Esophagus muscularis mucosa (tissue), 3 donors: Measurements from ENCODE around the gene PPT1.

Source experiments
- POLR2A ChIP-seq: fragments of 450-650 bp; IDR thresholded peaks from one replicate; pipeline ENCODE4 v1.6.1; 2017; ENCODE audit warnings: antibody characterized with exemption, moderate library complexity, mild to moderate bottlenecking, low read depth
- POLR2AphosphoS5 ChIP-seq, 2 donors: sonication (generic); formaldehyde crosslinking; IDR thresholded peaks; one replicate each; pipeline ENCODE4 v1.6.1; 2017; ENCODE audit warnings: antibody characterized with exemption in 2 of 2
- TF ChIP-seq, protein P1 (sequence below), 3 experiments: fragments of 200-600 bp in 2 of 3; fragments of 450-650 bp in 1 of 3; sonication (generic) in 2 of 3; IDR thresholded peaks; one replicate each; pipeline ENCODE4 v1.5.1; 2017 to 2019; ENCODE audit warnings: antibody characterized with exemption in 3 of 3, mild to moderate bottlenecking in 2 of 3, moderate library complexity in 1 of 3

DNA sequence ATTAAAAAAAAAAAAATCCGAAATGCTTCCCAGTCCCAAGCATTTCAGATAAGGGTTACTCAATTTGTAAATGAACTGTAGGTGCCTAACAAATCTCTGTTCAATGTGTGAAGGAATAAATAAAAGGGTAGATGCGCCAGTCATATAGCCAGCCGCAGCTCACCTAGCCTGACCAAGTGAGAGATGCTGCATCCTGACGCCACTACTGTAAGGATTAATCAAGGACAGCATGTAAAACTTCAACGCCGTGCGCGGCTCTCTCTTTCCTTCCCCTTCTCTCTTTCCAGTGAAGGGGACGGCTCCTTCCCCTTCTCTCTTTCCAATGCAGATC is 441 bp downstream of the PPT1 start:
- TF ChIP-seq, protein P1, sequence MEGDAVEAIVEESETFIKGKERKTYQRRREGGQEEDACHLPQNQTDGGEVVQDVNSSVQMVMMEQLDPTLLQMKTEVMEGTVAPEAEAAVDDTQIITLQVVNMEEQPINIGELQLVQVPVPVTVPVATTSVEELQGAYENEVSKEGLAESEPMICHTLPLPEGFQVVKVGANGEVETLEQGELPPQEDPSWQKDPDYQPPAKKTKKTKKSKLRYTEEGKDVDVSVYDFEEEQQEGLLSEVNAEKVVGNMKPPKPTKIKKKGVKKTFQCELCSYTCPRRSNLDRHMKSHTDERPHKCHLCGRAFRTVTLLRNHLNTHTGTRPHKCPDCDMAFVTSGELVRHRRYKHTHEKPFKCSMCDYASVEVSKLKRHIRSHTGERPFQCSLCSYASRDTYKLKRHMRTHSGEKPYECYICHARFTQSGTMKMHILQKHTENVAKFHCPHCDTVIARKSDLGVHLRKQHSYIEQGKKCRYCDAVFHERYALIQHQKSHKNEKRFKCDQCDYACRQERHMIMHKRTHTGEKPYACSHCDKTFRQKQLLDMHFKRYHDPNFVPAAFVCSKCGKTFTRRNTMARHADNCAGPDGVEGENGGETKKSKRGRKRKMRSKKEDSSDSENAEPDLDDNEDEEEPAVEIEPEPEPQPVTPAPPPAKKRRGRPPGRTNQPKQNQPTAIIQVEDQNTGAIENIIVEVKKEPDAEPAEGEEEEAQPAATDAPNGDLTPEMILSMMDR (IDR thresholded peaks at IDR 0.05), result no peak
- no peak for TF ChIP-seq POLR2A
- TF ChIP-seq POLR2AphosphoS5 (IDR thresholded peaks at IDR 0.05), result no peak
